ENCODE results near the gene MAP3K5.

DNA sequence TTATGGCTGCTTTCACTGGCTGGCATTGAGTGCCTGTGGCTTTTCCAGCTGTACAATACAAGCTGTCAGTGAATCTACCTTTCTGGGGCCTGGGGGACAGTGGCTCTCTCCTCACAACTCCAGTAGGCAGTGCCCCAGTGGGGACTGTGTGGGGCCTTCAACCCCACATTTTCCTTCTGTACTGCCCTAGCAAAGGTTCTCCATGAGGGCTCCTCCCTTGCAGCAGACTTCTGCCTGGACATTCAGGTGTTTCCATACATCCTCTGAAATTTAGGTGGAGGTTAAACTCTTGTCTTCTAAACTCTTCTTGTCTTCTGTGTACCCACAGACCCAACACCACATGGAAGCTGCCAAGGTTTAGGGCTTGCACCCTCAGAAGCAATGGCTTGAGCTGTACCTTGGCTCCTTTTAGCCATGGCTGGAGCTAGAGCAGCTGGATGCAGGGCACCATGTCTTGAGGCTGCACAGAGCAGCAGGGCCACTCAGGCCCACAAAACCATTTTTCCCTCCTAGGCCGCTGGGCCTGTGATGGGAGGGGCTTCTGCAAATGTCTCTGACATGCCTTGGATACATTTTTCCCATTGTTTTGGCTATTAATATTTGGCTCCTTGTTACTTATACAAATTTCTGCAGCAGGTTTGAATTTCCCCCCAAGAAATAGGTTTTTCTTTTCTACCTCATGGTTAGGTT, 39.7 kb upstream of the MAP3K5 start:
- TF ChIP-seq PRPF4 (IDR thresholded peaks at IDR 0.05; ENCODE audit: insufficient read depth, low read depth, low read length, poor library complexity, severe bottlenecking) (no peak), POLR2A (conservative IDR thresholded peaks at IDR 0.05) (no peak), FOSL1 (tag; conservative IDR thresholded peaks at IDR 0.05) (no peak), RUNX1 (IDR thresholded peaks at IDR 0.05; ENCODE audit: low read depth) (no peak), PHF20 (IDR thresholded peaks at IDR 0.05; ENCODE audit: partially characterized antibody) (no peak), U2AF1 (optimal IDR thresholded peaks at IDR 0.05; ENCODE audit: low read depth, low read length) (no peak), RBM15 (IDR thresholded peaks at IDR 0.05; ENCODE audit: insufficient read depth, low read length) (no peak), ZFP30 (CRISPR knock-in tag; IDR thresholded peaks at IDR 0.05; ENCODE audit: borderline replicate concordance) (no peak)
- TF ChIP-seq, protein P1, sequence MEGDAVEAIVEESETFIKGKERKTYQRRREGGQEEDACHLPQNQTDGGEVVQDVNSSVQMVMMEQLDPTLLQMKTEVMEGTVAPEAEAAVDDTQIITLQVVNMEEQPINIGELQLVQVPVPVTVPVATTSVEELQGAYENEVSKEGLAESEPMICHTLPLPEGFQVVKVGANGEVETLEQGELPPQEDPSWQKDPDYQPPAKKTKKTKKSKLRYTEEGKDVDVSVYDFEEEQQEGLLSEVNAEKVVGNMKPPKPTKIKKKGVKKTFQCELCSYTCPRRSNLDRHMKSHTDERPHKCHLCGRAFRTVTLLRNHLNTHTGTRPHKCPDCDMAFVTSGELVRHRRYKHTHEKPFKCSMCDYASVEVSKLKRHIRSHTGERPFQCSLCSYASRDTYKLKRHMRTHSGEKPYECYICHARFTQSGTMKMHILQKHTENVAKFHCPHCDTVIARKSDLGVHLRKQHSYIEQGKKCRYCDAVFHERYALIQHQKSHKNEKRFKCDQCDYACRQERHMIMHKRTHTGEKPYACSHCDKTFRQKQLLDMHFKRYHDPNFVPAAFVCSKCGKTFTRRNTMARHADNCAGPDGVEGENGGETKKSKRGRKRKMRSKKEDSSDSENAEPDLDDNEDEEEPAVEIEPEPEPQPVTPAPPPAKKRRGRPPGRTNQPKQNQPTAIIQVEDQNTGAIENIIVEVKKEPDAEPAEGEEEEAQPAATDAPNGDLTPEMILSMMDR (IDR thresholded peaks at IDR 0.05 in 2 of 3, conservative IDR thresholded peaks at IDR 0.05 in 1 of 3; ENCODE audit: insufficient read depth in 2 of 3, low read depth in 1 of 3, low read length in 3 of 3), result no peak
- TF ChIP-seq, protein P2, sequence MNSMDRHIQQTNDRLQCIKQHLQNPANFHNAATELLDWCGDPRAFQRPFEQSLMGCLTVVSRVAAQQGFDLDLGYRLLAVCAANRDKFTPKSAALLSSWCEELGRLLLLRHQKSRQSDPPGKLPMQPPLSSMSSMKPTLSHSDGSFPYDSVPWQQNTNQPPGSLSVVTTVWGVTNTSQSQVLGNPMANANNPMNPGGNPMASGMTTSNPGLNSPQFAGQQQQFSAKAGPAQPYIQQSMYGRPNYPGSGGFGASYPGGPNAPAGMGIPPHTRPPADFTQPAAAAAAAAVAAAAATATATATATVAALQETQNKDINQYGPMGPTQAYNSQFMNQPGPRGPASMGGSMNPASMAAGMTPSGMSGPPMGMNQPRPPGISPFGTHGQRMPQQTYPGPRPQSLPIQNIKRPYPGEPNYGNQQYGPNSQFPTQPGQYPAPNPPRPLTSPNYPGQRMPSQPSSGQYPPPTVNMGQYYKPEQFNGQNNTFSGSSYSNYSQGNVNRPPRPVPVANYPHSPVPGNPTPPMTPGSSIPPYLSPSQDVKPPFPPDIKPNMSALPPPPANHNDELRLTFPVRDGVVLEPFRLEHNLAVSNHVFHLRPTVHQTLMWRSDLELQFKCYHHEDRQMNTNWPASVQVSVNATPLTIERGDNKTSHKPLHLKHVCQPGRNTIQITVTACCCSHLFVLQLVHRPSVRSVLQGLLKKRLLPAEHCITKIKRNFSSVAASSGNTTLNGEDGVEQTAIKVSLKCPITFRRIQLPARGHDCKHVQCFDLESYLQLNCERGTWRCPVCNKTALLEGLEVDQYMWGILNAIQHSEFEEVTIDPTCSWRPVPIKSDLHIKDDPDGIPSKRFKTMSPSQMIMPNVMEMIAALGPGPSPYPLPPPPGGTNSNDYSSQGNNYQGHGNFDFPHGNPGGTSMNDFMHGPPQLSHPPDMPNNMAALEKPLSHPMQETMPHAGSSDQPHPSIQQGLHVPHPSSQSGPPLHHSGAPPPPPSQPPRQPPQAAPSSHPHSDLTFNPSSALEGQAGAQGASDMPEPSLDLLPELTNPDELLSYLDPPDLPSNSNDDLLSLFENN (IDR thresholded peaks at IDR 0.05; ENCODE audit: low read depth in 2 of 2, low read length in 2 of 2), result no peak
- TF ChIP-seq, protein P3, sequence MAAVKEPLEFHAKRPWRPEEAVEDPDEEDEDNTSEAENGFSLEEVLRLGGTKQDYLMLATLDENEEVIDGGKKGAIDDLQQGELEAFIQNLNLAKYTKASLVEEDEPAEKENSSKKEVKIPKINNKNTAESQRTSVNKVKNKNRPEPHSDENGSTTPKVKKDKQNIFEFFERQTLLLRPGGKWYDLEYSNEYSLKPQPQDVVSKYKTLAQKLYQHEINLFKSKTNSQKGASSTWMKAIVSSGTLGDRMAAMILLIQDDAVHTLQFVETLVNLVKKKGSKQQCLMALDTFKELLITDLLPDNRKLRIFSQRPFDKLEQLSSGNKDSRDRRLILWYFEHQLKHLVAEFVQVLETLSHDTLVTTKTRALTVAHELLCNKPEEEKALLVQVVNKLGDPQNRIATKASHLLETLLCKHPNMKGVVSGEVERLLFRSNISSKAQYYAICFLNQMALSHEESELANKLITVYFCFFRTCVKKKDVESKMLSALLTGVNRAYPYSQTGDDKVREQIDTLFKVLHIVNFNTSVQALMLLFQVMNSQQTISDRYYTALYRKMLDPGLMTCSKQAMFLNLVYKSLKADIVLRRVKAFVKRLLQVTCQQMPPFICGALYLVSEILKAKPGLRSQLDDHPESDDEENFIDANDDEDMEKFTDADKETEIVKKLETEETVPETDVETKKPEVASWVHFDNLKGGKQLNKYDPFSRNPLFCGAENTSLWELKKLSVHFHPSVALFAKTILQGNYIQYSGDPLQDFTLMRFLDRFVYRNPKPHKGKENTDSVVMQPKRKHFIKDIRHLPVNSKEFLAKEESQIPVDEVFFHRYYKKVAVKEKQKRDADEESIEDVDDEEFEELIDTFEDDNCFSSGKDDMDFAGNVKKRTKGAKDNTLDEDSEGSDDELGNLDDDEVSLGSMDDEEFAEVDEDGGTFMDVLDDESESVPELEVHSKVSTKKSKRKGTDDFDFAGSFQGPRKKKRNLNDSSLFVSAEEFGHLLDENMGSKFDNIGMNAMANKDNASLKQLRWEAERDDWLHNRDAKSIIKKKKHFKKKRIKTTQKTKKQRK (IDR thresholded peaks at IDR 0.05; ENCODE audit: borderline replicate concordance, low read depth, low read length), result no peak
